ENCODE results near the gene ATP9B.

DNA sequence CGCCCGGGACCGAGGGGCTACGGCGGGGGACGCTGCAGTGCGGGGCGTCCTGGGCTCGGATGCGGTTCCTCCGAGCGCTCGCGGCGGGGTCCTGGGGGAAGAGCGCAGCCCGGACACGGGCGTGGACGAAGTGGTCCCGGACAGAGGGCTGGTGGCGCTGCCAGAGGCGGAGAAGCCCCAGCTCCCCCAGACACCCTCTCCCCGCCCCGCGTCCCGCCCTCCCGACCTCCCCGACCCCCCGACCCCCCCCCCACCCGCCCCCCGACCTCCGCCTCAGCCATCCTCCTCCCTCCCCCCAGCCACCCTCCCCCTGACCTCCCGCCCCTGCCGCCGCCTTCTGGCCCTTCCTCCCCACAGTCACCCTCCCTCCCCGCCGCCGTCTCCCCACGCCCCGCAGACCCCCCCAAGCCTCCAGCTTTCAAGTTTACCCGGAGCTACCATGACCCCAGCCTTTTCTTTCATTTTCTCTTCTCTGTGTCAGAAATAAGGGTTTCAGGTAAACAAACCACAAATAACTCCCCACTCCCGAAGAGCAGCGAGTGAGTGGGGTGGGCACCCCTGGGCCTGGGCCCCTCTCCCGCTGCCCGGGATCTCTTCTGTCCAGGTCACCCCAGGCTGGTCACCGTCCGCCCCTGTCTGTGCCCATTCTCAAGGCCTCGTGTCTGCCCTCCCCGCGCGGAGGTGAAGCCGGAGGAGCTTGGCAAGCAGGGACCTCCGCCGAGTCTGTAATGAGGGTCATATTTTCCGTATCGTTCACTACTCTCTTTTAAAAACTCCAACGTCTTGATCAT, 331.6 kb downstream of the ATP9B start:
- TF ChIP-seq ZNF274 (IDR thresholded peaks at IDR 0.05; ENCODE audit: low read depth, low read length) (no peak), POLR2A (IDR thresholded peaks at IDR 0.05; ENCODE audit: borderline replicate concordance, extremely low read depth, insufficient read depth, insufficient read length) (no peak), RAD21 (IDR thresholded peaks at IDR 0.05; ENCODE audit: low read depth) (no peak), EZH2 (IDR thresholded peaks at IDR 0.05) (no peak), POLR2AphosphoS5 (IDR thresholded peaks at IDR 0.05; ENCODE audit: low read depth, low read length) (no peak), JUND (IDR thresholded peaks at IDR 0.05) (no peak), CEBPB (IDR thresholded peaks at IDR 0.05; ENCODE audit: low read depth) (no peak), TCF7L2 (IDR thresholded peaks at IDR 0.05; ENCODE audit: borderline replicate concordance, extremely low read depth, insufficient read depth, insufficient read length) (no peak), SIN3A (IDR thresholded peaks at IDR 0.05; ENCODE audit: low read depth) (no peak)
- TF ChIP-seq, protein P1, sequence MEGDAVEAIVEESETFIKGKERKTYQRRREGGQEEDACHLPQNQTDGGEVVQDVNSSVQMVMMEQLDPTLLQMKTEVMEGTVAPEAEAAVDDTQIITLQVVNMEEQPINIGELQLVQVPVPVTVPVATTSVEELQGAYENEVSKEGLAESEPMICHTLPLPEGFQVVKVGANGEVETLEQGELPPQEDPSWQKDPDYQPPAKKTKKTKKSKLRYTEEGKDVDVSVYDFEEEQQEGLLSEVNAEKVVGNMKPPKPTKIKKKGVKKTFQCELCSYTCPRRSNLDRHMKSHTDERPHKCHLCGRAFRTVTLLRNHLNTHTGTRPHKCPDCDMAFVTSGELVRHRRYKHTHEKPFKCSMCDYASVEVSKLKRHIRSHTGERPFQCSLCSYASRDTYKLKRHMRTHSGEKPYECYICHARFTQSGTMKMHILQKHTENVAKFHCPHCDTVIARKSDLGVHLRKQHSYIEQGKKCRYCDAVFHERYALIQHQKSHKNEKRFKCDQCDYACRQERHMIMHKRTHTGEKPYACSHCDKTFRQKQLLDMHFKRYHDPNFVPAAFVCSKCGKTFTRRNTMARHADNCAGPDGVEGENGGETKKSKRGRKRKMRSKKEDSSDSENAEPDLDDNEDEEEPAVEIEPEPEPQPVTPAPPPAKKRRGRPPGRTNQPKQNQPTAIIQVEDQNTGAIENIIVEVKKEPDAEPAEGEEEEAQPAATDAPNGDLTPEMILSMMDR (IDR thresholded peaks at IDR 0.05 in 2 of 3, conservative IDR thresholded peaks at IDR 0.05 in 1 of 3; ENCODE audit: borderline replicate concordance in 1 of 3, insufficient read depth in 1 of 3, low read depth in 2 of 3, low read length in 2 of 3) = no peak
- TF ChIP-seq, protein P2, sequence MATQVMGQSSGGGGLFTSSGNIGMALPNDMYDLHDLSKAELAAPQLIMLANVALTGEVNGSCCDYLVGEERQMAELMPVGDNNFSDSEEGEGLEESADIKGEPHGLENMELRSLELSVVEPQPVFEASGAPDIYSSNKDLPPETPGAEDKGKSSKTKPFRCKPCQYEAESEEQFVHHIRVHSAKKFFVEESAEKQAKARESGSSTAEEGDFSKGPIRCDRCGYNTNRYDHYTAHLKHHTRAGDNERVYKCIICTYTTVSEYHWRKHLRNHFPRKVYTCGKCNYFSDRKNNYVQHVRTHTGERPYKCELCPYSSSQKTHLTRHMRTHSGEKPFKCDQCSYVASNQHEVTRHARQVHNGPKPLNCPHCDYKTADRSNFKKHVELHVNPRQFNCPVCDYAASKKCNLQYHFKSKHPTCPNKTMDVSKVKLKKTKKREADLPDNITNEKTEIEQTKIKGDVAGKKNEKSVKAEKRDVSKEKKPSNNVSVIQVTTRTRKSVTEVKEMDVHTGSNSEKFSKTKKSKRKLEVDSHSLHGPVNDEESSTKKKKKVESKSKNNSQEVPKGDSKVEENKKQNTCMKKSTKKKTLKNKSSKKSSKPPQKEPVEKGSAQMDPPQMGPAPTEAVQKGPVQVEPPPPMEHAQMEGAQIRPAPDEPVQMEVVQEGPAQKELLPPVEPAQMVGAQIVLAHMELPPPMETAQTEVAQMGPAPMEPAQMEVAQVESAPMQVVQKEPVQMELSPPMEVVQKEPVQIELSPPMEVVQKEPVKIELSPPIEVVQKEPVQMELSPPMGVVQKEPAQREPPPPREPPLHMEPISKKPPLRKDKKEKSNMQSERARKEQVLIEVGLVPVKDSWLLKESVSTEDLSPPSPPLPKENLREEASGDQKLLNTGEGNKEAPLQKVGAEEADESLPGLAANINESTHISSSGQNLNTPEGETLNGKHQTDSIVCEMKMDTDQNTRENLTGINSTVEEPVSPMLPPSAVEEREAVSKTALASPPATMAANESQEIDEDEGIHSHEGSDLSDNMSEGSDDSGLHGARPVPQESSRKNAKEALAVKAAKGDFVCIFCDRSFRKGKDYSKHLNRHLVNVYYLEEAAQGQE (IDR thresholded peaks at IDR 0.05; ENCODE audit: low read depth) = no peak
- TF ChIP-seq, protein P3, sequence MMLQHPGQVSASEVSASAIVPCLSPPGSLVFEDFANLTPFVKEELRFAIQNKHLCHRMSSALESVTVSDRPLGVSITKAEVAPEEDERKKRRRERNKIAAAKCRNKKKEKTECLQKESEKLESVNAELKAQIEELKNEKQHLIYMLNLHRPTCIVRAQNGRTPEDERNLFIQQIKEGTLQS (IDR thresholded peaks at IDR 0.05) = no peak
- TF ChIP-seq, protein P4, sequence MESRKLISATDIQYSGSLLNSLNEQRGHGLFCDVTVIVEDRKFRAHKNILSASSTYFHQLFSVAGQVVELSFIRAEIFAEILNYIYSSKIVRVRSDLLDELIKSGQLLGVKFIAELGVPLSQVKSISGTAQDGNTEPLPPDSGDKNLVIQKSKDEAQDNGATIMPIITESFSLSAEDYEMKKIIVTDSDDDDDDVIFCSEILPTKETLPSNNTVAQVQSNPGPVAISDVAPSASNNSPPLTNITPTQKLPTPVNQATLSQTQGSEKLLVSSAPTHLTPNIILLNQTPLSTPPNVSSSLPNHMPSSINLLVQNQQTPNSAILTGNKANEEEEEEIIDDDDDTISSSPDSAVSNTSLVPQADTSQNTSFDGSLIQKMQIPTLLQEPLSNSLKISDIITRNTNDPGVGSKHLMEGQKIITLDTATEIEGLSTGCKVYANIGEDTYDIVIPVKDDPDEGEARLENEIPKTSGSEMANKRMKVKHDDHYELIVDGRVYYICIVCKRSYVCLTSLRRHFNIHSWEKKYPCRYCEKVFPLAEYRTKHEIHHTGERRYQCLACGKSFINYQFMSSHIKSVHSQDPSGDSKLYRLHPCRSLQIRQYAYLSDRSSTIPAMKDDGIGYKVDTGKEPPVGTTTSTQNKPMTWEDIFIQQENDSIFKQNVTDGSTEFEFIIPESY (IDR thresholded peaks at IDR 0.05; ENCODE audit: extremely low read depth, insufficient replicate concordance, low read length) = no peak

Measured in HCT116 (cell line).